HEK293 (cell line): ENCODE data around the gene GAREM1.
A peak's percentile ranks its signal among the peaks of the same experiment; 100 is the strongest.

ENCODE experiments used
- CTCF ChIA-PET: fragments of 350-600 bp; formaldehyde crosslinking; extraction: SDS; loops from one replicate; lab custom pipeline; 2021; ENCODE audit warnings: antibody characterized with exemption; lab: Yijun Ruan, JAX
- POLR2A ChIA-PET: fragments of 300-600 bp; formaldehyde crosslinking; extraction: SDS; loops from one replicate; lab custom pipeline; 2020; ENCODE audit warnings: antibody characterized with exemption, inconsistent platforms; lab: Yijun Ruan, JAX
- H3K27ac ChIP-seq: fragments of 200-500 bp; sonication (Bioruptor generic); 2 replicates; pipeline ENCODE4 v1.5.1; 2014; ENCODE audit warnings: low read depth, low read length, control low read depth, inconsistent platforms; ENCODE audit errors: extremely low read depth
- H3K36me3 ChIP-seq, 2 experiments: fragments of 200-500 bp in 1 of 2; sonication (Bioruptor generic) in 1 of 2; 1 replicate in 1 of 2; 2 replicates in 1 of 2; pipeline ENCODE4 v1.5.1; 2014 to 2017; ENCODE audit warnings: inconsistent platforms in 2 of 2, low read length in 2 of 2; ENCODE audit not compliant: control insufficient read depth in 2 of 2, insufficient read depth in 1 of 2
- H3K4me1 ChIP-seq: fragments of 200-500 bp; sonication (Bioruptor generic); 2 replicates; pipeline ENCODE4 v1.5.1; 2014; ENCODE audit warnings: mild to moderate bottlenecking, low read length, inconsistent platforms; ENCODE audit not compliant: control insufficient read depth, insufficient read depth
- H3K4me3 ChIP-seq: 2 replicates; pipeline ENCODE4 v1.5.1; 2011; ENCODE audit warnings: low read depth, mild to moderate bottlenecking, control low read depth, low read length, moderate library complexity
- H3K9me3 ChIP-seq: fragments of 200-500 bp; sonication (Bioruptor generic); 2 replicates; pipeline ENCODE4 v1.5.1; 2014; ENCODE audit warnings: low read depth, low read length, inconsistent platforms; ENCODE audit not compliant: control insufficient read depth, insufficient read depth
- ZBTB20 ChIP-seq: fragments of 450-650 bp; formaldehyde crosslinking; IDR thresholded peaks from 2 replicates; pipeline ENCODE4 v1.5.1; 2016; ENCODE audit warnings: missing biosample characterization, missing genetic modification characterization
- ZFHX2 ChIP-seq: fragments of 450-650 bp; formaldehyde crosslinking; conservative IDR thresholded peaks from 2 replicates; pipeline ENCODE4 v1.5.1; 2016; ENCODE audit warnings: missing biosample characterization, missing genetic modification characterization
- ZNF2 ChIP-seq: fragments of 450-650 bp; formaldehyde crosslinking; IDR thresholded peaks from 2 replicates; pipeline ENCODE4 v1.5.1; 2016; ENCODE audit warnings: missing biosample characterization, missing genetic modification characterization
- ZNF23 ChIP-seq: fragments of 450-650 bp; formaldehyde crosslinking; IDR thresholded peaks from 2 replicates; pipeline ENCODE4 v1.5.1; 2016; ENCODE audit warnings: missing biosample characterization, missing genetic modification characterization, borderline replicate concordance
- ZNF24 ChIP-seq: fragments of 450-650 bp; formaldehyde crosslinking; IDR thresholded peaks from 2 replicates; pipeline ENCODE4 v1.5.1; 2016; ENCODE audit warnings: missing biosample characterization, missing genetic modification characterization
- ZNF341 ChIP-seq: fragments of 450-650 bp; formaldehyde crosslinking; IDR thresholded peaks from 2 replicates; pipeline ENCODE4; 2016; ENCODE audit warnings: low read depth, missing biosample characterization, missing genetic modification characterization
- ZNF555 ChIP-seq: fragments of 450-650 bp; formaldehyde crosslinking; conservative IDR thresholded peaks from 2 replicates; pipeline ENCODE4 v1.5.1; 2017; ENCODE audit warnings: missing biosample characterization, mild to moderate bottlenecking, missing genetic modification characterization, inconsistent platforms
- ZNF654 ChIP-seq: fragments of 450-650 bp; formaldehyde crosslinking; IDR thresholded peaks from 2 replicates; pipeline ENCODE4 v1.5.1; 2016; ENCODE audit warnings: low read depth, missing biosample characterization, missing genetic modification characterization
- ZNF660 ChIP-seq: fragments of 450-650 bp; IDR thresholded peaks from 2 replicates; pipeline ENCODE4 v1.5.1; 2018; ENCODE audit warnings: missing biosample characterization, mild to moderate bottlenecking, missing genetic modification characterization
- ZNF791 ChIP-seq: fragments of 450-650 bp; formaldehyde crosslinking; IDR thresholded peaks from 2 replicates; pipeline ENCODE4 v1.5.1; 2016; ENCODE audit warnings: missing biosample characterization, missing genetic modification characterization
- ZNF792 ChIP-seq: fragments of 450-650 bp; formaldehyde crosslinking; IDR thresholded peaks from 2 replicates; pipeline ENCODE4 v1.5.1; 2016; ENCODE audit warnings: missing biosample characterization, missing genetic modification characterization
- ZNF837 ChIP-seq: fragments of 450-650 bp; formaldehyde crosslinking; IDR thresholded peaks from 2 replicates; pipeline ENCODE4 v1.5.1; 2016; ENCODE audit warnings: missing biosample characterization, missing genetic modification characterization
- ZSCAN30 ChIP-seq: fragments of 450-650 bp; IDR thresholded peaks from 2 replicates; pipeline ENCODE4 v1.5.1; 2018; ENCODE audit warnings: missing biosample characterization, mild to moderate bottlenecking, missing genetic modification characterization, moderate library complexity
- TF ChIP-seq, protein P1 (sequence below): fragments of 450-650 bp; formaldehyde crosslinking; IDR thresholded peaks from 2 replicates; pipeline ENCODE4 v1.5.1; 2016; ENCODE audit warnings: missing biosample characterization, missing genetic modification characterization
- TF ChIP-seq, protein P2 (sequence below): fragments of 450-650 bp; formaldehyde crosslinking; IDR thresholded peaks from 2 replicates; pipeline ENCODE4 v1.5.1; 2016; ENCODE audit warnings: missing biosample characterization, missing genetic modification characterization, low read depth
- TF ChIP-seq, protein P3 (sequence below): fragments of 450-650 bp; formaldehyde crosslinking; IDR thresholded peaks from 2 replicates; pipeline ENCODE4 v1.5.1; 2016; ENCODE audit warnings: missing biosample characterization, missing genetic modification characterization

The GAREM1 gene

DNA sequence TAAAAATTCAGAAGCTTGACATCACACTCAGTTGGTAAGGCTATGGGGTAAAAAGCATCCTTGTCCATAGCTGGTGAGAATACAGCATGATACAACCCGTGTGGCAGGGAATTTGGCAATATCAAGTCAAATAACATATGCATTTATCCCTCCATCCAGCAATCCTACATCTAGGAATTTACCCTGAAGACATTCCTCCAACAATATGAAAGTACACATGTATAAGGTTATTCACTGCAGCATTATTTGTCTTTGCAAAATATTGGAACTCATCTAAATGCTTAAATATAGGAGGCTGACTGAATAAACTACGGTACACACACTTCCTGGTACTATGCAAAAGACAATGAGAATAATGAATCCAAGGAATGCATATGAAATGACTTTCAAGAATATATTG is 179.9 kb downstream of the GAREM1 start:
- Histone ChIP-seq H3K4me1 (no peaks in the 10 kb centered on the region), H3K36me3 (peaks cover 0 to 15% of the 10 kb centered on the region in 2 experiments; a peak in 1 of 3 replicates), H3K27ac (no peak overlapping the region), H3K4me3 (no peak overlapping the region), H3K9me3 (no peaks in the 10 kb centered on the region)
- POLR2A ChIA-PET: no interaction called here
- CTCF ChIA-PET: interaction anchor here (0.6 to 3.3 kb wide), 10 partner anchors 8 to 1114 kb away, joined by 3 to 62 read pairs (median 18); partner anchors contain the start of gene GAREM1
- TF ChIP-seq ZNF792 (tag by site-specific recombination) (no peak), ZFHX2 (no peak), ZNF23 (tag by site-specific recombination) (no peak)

DNA sequence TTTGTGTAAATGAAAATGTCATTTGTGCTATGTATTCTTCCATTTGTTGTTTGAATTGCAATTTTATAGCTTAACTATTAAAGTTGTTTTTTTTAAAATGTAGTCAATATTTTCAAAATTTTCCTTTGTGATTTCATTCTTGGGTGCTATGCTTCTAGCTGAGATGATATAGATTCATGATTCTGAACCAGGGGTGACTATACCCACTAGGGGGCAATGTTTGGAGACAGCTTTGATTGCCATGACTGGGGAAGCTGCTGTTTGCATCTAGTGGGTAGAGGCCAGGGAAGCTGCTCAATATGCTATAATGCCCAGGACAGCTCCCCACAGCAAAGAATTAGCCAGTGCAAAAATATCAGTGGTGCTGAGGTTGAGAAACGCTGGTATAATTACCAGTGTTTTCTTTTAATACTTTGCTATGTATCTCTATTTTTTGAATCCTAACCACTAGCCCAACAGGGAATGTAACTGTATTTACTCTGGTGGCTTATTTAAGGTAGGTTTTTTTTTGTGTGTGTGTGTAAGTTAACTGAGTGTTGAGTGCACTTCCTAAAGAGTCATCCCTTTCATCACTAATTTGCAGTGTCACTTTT is 181.1 kb downstream of the GAREM1 start:
- no peak overlapping the region for H3K4me3 ChIP-seq
- H3K27ac ChIP-seq: no peak overlapping the region
- TF ChIP-seq ZSCAN30 (tag by site-specific recombination): 0 out of 2 replicates have a peak, but pooled peaks have one; percentile 33
- TF ChIP-seq ZNF660 (tag by site-specific recombination): peak; percentile 96
- TF ChIP-seq, protein P1, sequence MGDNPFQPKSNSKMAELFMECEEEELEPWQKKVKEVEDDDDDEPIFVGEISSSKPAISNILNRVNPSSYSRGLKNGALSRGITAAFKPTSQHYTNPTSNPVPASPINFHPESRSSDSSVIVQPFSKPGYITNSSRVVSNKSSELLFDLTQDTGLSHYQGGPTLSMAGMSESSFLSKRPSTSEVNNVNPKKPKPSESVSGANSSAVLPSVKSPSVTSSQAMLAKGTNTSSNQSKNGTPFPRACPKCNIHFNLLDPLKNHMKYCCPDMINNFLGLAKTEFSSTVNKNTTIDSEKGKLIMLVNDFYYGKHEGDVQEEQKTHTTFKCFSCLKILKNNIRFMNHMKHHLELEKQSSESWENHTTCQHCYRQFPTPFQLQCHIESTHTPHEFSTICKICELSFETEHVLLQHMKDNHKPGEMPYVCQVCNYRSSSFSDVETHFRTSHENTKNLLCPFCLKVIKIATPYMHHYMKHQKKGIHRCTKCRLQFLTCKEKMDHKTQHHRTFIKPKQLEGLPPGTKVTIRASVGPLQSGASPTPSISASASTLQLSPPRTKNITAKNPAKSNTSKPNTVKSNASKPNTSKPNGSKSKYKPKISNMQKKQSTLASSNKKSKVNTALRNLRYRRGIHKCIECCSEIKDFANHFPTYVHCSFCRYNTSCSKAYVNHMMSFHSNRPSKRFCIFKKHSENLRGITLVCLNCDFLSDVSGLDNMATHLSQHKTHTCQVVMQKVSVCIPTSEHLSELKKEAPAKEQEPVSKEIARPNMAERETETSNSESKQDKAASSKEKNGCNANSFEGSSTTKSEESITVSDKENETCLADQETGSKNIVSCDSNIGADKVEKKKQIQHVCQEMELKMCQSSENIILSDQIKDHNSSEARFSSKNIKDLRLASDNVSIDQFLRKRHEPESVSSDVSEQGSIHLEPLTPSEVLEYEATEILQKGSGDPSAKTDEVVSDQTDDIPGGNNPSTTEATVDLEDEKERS (tag by site-specific recombination): no peak
- TF ChIP-seq ZNF654 (tag by site-specific recombination): peak; percentile 36; the same call in 1 of the 2 replicates
- TF ChIP-seq ZNF837 (tag by site-specific recombination): no peak
- H3K9me3 ChIP-seq: no peaks in the 10 kb centered on the region
- H3K4me1 ChIP-seq: no peaks in the 10 kb centered on the region
- peaks cover 0 to 15% of the 10 kb centered on the region in 2 experiments; a peak in 1 of 3 replicates for H3K36me3 ChIP-seq
- ChIA-PET CTCF (interaction anchor here (0.6 to 3.3 kb wide), 53 partner anchors 9 to 1503 kb away, joined by 3 to 62 read pairs (median 4); partner anchors contain the start of gene GAREM1), POLR2A (interaction anchor here (1.9 kb wide), 1 partner anchor 181 kb away, joined by 16 read pairs; the partner anchor contains the start of gene GAREM1)

DNA sequence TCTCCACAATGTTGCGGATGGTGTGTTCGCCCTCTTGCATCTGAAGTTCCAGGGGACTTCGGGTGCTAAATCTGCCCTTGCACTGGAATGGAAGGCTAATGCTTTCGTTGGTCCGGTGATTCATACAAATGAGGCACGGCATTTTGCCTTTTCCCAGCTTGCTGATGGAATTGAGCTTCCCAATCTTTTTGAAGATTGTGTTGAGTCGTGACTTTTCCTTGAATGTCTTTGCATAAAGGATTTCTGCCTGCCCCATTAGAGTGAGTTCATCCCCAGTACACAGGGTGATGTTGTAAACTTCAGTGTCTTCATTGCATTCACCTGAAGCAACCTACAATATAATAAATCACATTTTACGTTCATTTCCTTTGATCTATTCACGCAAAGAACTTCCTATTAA is 182.8 kb downstream of the GAREM1 start:
- CTCF ChIA-PET: interaction anchor here (1.0 to 2.4 kb wide), 3 partner anchors 12 to 183 kb away, joined by 3 to 8 read pairs (median 4); partner anchors contain the start of gene GAREM1
- H3K4me3 ChIP-seq: no peak overlapping the region
- TF ChIP-seq, protein P2, sequence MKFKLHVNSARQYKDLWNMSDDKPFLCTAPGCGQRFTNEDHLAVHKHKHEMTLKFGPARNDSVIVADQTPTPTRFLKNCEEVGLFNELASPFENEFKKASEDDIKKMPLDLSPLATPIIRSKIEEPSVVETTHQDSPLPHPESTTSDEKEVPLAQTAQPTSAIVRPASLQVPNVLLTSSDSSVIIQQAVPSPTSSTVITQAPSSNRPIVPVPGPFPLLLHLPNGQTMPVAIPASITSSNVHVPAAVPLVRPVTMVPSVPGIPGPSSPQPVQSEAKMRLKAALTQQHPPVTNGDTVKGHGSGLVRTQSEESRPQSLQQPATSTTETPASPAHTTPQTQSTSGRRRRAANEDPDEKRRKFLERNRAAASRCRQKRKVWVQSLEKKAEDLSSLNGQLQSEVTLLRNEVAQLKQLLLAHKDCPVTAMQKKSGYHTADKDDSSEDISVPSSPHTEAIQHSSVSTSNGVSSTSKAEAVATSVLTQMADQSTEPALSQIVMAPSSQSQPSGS (tag by site-specific recombination): no peak
- TF ChIP-seq, all 188 proteins: peak for 0
- Histone ChIP-seq H3K9me3 (no peaks in the 10 kb centered on the region), H3K36me3 (peaks cover 0 to 15% of the 10 kb centered on the region in 2 experiments; a peak in 1 of 3 replicates), H3K27ac (no peak overlapping the region), H3K4me1 (no peaks in the 10 kb centered on the region)
- POLR2A ChIA-PET: no interaction called here

DNA sequence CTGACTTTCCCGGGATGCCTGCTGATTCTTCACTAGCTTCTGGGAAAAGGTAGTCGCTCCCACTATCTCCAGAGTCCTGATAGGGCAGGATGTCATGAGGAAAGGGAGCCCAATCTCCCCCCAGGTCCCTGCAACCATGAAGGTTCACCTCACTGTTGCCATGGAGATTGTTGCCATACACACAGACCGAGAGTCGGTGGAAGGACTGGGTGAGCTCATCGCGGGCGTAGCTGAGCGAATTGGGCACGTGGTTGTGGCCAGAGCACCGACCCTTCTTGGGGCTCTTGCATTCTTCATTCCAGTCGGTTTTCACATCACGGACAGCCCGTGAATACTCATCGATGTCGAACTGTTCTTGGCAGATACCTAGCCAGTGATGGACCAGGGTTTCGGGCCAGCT is 183.4 kb downstream of the GAREM1 start:
- H3K36me3 ChIP-seq: peaks cover 0 to 15% of the 10 kb centered on the region in 2 experiments; a peak in 1 of 3 replicates
- no peak overlapping the region for H3K4me3 ChIP-seq
- POLR2A ChIA-PET: no interaction called here
- H3K4me1 ChIP-seq: no peaks in the 10 kb centered on the region
- H3K27ac ChIP-seq: no peak overlapping the region
- CTCF ChIA-PET: interaction anchor here (1.0 to 2.4 kb wide), 4 partner anchors 9 to 184 kb away, joined by 3 to 8 read pairs (median 4); partner anchors contain the start of gene GAREM1
- no peaks in the 10 kb centered on the region for H3K9me3 ChIP-seq
- no peak for TF ChIP-seq ZNF555 (tag by site-specific recombination)
- TF ChIP-seq ZNF2 (tag by site-specific recombination): no peak
- TF ChIP-seq ZNF341: no peak
- TF ChIP-seq, protein P3, sequence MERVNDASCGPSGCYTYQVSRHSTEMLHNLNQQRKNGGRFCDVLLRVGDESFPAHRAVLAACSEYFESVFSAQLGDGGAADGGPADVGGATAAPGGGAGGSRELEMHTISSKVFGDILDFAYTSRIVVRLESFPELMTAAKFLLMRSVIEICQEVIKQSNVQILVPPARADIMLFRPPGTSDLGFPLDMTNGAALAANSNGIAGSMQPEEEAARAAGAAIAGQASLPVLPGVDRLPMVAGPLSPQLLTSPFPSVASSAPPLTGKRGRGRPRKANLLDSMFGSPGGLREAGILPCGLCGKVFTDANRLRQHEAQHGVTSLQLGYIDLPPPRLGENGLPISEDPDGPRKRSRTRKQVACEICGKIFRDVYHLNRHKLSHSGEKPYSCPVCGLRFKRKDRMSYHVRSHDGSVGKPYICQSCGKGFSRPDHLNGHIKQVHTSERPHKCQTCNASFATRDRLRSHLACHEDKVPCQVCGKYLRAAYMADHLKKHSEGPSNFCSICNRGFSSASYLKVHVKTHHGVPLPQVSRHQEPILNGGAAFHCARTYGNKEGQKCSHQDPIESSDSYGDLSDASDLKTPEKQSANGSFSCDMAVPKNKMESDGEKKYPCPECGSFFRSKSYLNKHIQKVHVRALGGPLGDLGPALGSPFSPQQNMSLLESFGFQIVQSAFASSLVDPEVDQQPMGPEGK (tag by site-specific recombination): no peak
- TF ChIP-seq ZBTB20: no peak
- no peak for TF ChIP-seq ZNF23 (tag by site-specific recombination)
- no peak for TF ChIP-seq ZNF24 (tag by site-specific recombination)
- TF ChIP-seq ZNF837 (tag by site-specific recombination): no peak
- TF ChIP-seq ZNF791: no peak
- TF ChIP-seq, all 188 proteins: peak for 0
